SK-N-SH treated with all-trans-retinoic acid at 6 μM for 48 hours (cell line): ENCODE data around the gene NTM.

Source experiments
- ATAC-seq: fragments of 200-7000 bp; cut with Tn5 transposase; 3 replicates; pipeline ENCODE4 v1.9.1; 2020; ENCODE audit warnings: mild to moderate bottlenecking, moderate library complexity
- ARNTL ChIP-seq: fragments of 450-650 bp; formaldehyde crosslinking; IDR thresholded peaks from 2 replicates; pipeline ENCODE4 v1.5.0; 2020; ENCODE audit warnings: low read depth, mild to moderate bottlenecking, moderate library complexity, borderline replicate concordance
- BACH2 ChIP-seq: fragments of 250-450 bp; sonication (Bioruptor Pico); IDR thresholded peaks from 2 replicates; pipeline ENCODE4 v1.9.0; 2021; ENCODE audit warnings: mild to moderate bottlenecking, borderline replicate concordance
- CREB5 ChIP-seq: fragments of 250-450 bp; sonication (Bioruptor Pico); IDR thresholded peaks from 2 replicates; pipeline ENCODE4 v1.5.1; 2020; ENCODE audit warnings: low read depth, mild to moderate bottlenecking, moderate library complexity
- CSDC2 ChIP-seq: fragments of 250-450 bp; sonication (Bioruptor Pico); IDR thresholded peaks from 2 replicates; pipeline ENCODE4 v1.5.0; 2020; ENCODE audit warnings: mild to moderate bottlenecking, moderate library complexity
- CSRNP3 ChIP-seq: fragments of 250-450 bp; sonication (Bioruptor Pico); IDR thresholded peaks from 2 replicates; pipeline ENCODE4 v1.5.1; 2021; ENCODE audit warnings: mild to moderate bottlenecking, moderate library complexity
- ESRRG ChIP-seq: fragments of 250-450 bp; sonication (Bioruptor Pico); IDR thresholded peaks from 2 replicates; pipeline ENCODE4 v1.6.1; 2021; ENCODE audit warnings: mild to moderate bottlenecking
- GLIS3 ChIP-seq: fragments of 250-450 bp; sonication (Bioruptor Pico); IDR thresholded peaks from 2 replicates; pipeline ENCODE4 v1.5.0; 2020; ENCODE audit warnings: mild to moderate bottlenecking, moderate library complexity
- ISL1 ChIP-seq: fragments of 250-450 bp; sonication (Bioruptor Pico); IDR thresholded peaks from 2 replicates; pipeline ENCODE4 v2.1.2; 2022; ENCODE audit warnings: mild to moderate bottlenecking, moderate library complexity
- OSR1 ChIP-seq: fragments of 250-450 bp; sonication (Bioruptor Pico); IDR thresholded peaks from 2 replicates; pipeline ENCODE4 v1.8.0; 2022; ENCODE audit warnings: moderate library complexity, mild to moderate bottlenecking, inconsistent platforms
- PATZ1 ChIP-seq: fragments of 250-450 bp; sonication (Bioruptor Pico); IDR thresholded peaks from 2 replicates; pipeline ENCODE4 v1.8.0; 2020; ENCODE audit warnings: mild to moderate bottlenecking, moderate library complexity, borderline replicate concordance
- POU6F1 ChIP-seq: fragments of 250-450 bp; sonication (Bioruptor Pico); IDR thresholded peaks from 2 replicates; pipeline ENCODE4 v1.8.0; 2021; ENCODE audit warnings: low read depth, mild to moderate bottlenecking, moderate library complexity, borderline replicate concordance
- PPARA ChIP-seq: fragments of 250-450 bp; sonication (Bioruptor Pico); IDR thresholded peaks from 2 replicates; pipeline ENCODE4 v1.5.0; 2020; ENCODE audit warnings: mild to moderate bottlenecking, borderline replicate concordance
- RARB ChIP-seq: fragments of 250-450 bp; sonication (Bioruptor Pico); IDR thresholded peaks from 2 replicates; pipeline ENCODE4 v1.8.0; 2021; ENCODE audit warnings: mild to moderate bottlenecking, moderate library complexity
- SNAI2 ChIP-seq: fragments of 250-450 bp; sonication (Bioruptor Pico); IDR thresholded peaks from 2 replicates; pipeline ENCODE4 v1.5.0; 2020; ENCODE audit warnings: mild to moderate bottlenecking, moderate library complexity
- TCF4 ChIP-seq: fragments of 250-450 bp; sonication (Bioruptor Pico); IDR thresholded peaks from 2 replicates; pipeline ENCODE4 v1.8.0; 2021; ENCODE audit warnings: mild to moderate bottlenecking, moderate library complexity, borderline replicate concordance
- TOX ChIP-seq: fragments of 250-450 bp; sonication (Bioruptor Pico); IDR thresholded peaks from 2 replicates; pipeline ENCODE4 v1.8.0; 2021; ENCODE audit warnings: mild to moderate bottlenecking, moderate library complexity, borderline replicate concordance
- TSHZ2 ChIP-seq: fragments of 250-450 bp; sonication (Bioruptor Pico); IDR thresholded peaks from 2 replicates; pipeline ENCODE4 v1.5.0; 2020; ENCODE audit warnings: mild to moderate bottlenecking, moderate library complexity
- ZFP30 ChIP-seq: fragments of 450-650 bp; formaldehyde crosslinking; IDR thresholded peaks from 2 replicates; pipeline ENCODE4 v1.5.0; 2022; ENCODE audit warnings: mild to moderate bottlenecking, moderate library complexity
- ZNF565 ChIP-seq: fragments of 450-650 bp; formaldehyde crosslinking; conservative IDR thresholded peaks from 2 replicates; pipeline ENCODE4 v1.5.0; 2020; ENCODE audit warnings: low read depth, mild to moderate bottlenecking, moderate library complexity
- ZNF70 ChIP-seq: fragments of 450-650 bp; formaldehyde crosslinking; IDR thresholded peaks from 2 replicates; pipeline ENCODE4 v1.5.0; 2020; ENCODE audit warnings: mild to moderate bottlenecking, moderate library complexity
- ZNF8 ChIP-seq: fragments of 450-650 bp; formaldehyde crosslinking; IDR thresholded peaks from 2 replicates; pipeline ENCODE4 v1.5.0; 2020; ENCODE audit warnings: mild to moderate bottlenecking, moderate library complexity

The NTM gene

GRCh38 chr11:132208477-132209055 is 838.2 kb downstream of the NTM start:
- no peak for TF ChIP-seq TOX
- TF ChIP-seq ZNF8 (CRISPR knock-in tag): no peak
- no peak for TF ChIP-seq BACH2 (CRISPR knock-in tag)
- TF ChIP-seq PATZ1 (CRISPR knock-in tag): no peak
- no peak for TF ChIP-seq ZNF565 (CRISPR knock-in tag)
- no peak for TF ChIP-seq POU6F1 (CRISPR knock-in tag)
- TF ChIP-seq ZFP30 (CRISPR knock-in tag): no peak
- no peak for TF ChIP-seq TSHZ2 (CRISPR knock-in tag)
- TF ChIP-seq RARB (CRISPR knock-in tag): no peak
- TF ChIP-seq ISL1: no peak
- no peak for TF ChIP-seq CSRNP3 (CRISPR knock-in tag)
- TF ChIP-seq SNAI2: no peak
- no peak for TF ChIP-seq GLIS3 (CRISPR knock-in tag)
- TF ChIP-seq ESRRG (CRISPR knock-in tag): no peak
- no peak for TF ChIP-seq PPARA
- no peak for TF ChIP-seq CREB5
- TF ChIP-seq OSR1: no peak
- TF ChIP-seq TCF4: no peak
- TF ChIP-seq ARNTL (CRISPR knock-in tag): no peak
- no peak for TF ChIP-seq ZNF70 (CRISPR knock-in tag)

GRCh38 chr11:132211479-132211878 is 841.1 kb downstream of the NTM start:
- TF ChIP-seq POU6F1 (CRISPR knock-in tag) (no peak), BACH2 (CRISPR knock-in tag) (no peak), TCF4 (no peak), ZFP30 (CRISPR knock-in tag) (no peak), SNAI2 (no peak)

More at GRCh38 chr11:132208477-132209055, 838.2 kb downstream of the NTM start:
- no peak for ATAC-seq

GRCh38 chr11:132217856-132218255 is 847.4 kb downstream of the NTM start:
- ATAC-seq: no peak
- TF ChIP-seq RARB (CRISPR knock-in tag): no peak
- TF ChIP-seq ISL1: no peak
- TF ChIP-seq BACH2 (CRISPR knock-in tag): no peak
- no peak for TF ChIP-seq PPARA
- no peak for TF ChIP-seq POU6F1 (CRISPR knock-in tag)
- TF ChIP-seq CSDC2 (CRISPR knock-in tag): no peak
- TF ChIP-seq, all 23 proteins: peak for 0

More at GRCh38 chr11:132211479-132211878, 841.1 kb downstream of the NTM start:
- no peak for ATAC-seq
